DLD1 (cell line): Measurements from ENCODE around the gene FOXP1.
"Not testable (repeated sequence)": the region's sequence is repeated elsewhere in the genome, so short reads cannot be mapped to it uniquely, and the experiment has no call there.

Experiments used
- in situ Hi-C: cut with HindIII; loops from 2 replicates; pipeline ENCODE4 v1.10.0; 2017; ENCODE audit warnings: low sequenced_read_pairs

Gene FOXP1

DNA sequence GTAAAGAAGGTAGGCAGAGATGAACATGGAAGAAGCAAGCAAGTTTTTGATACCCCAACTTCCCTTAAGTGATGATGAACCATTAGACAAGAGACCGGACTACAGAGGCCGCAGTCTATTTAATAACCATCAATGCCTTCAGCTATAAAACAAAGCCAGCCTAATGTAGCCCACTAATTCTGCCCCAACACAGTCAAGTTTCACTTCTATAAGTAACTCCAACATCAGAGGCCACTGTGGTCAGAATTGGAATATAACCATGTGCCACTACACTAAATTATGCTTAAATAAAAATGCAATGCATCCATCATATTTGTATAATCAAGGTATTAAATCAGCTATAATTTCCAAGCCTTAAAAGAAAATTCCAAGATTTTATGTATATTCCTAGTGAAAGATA lies 234.7 kb downstream of the FOXP1 start:
- in situ Hi-C loops = no loop called here

DNA sequence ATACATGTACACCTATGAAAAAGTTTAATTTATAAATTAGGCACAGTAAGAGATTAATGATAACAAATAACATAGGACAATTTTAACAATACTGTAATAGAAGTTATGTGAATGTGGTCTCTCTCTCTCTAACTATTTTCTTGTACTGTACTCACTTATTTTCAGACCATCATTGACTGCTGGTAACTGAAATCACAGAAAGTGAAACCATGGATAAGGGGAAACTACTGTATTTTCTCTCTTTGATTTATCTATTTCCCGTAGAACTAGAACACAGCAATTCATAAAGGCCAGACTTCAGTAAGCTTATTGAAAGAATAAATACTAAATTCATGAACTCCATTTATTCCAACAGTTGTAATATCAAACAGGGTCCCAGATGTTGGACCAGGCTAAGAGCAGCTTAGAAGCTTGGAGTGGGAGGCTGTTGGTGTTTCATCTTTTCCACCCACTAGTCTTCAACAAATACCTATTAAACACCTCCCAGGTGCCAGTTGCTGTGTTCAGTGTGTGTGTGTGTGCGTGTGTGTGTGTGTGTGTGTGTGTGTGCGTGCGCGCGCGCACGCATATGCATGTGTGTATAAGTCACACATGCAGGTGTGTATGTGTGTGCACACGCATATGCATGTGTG lies 235.4 kb downstream of the FOXP1 start:
- in situ Hi-C loops = no loop called here

DNA sequence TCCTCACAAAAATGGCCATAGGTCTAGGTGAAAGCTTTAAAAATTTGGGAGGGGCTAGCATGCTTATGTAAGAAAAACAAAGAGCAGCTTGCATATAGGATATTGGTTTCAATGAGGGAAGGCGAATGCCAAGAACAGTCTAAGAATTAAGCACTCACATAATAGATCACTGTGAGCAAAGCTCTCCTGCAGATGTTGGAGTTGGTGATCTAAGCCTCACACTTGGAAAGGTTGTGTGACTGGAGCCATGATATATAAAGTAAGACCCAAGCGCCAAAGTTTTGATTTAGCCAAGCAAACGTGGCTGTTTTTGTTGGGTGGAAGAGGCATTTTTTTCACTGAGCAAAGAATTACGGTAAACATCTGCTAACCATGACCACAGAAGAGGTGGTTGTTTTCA lies 237.5 kb downstream of the FOXP1 start:
- in situ Hi-C loops = no loop called here

DNA sequence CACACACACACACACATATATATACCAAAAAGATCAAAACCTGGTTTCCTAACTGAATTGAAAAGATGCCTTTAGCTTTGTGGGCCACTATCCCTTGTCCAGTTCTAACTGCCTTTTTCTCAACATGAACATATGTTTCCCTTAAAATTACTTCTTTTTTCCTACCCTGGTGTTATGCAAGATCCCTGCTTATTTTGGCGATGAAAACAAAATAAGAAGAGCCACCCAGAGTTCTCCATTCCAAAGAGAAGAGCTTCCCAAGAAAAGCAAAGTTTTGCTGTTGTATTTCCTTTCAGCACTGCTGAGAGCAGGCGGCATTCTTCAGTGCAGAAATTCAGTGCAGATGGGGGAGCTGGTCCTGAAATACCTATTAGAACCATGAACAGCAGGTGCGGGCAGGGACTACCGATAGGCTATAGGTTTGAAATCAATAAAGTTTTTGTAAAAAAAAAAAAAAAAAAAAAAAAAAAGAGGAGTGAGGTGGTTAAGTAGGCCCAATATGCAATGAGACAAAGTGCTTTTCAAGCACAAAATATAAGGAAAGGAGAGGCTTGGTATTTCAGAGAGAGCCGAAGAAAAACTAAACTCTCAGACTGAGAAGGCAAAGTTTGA lies 238.0 kb downstream of the FOXP1 start:
- in situ Hi-C loops = no loop called here

DNA sequence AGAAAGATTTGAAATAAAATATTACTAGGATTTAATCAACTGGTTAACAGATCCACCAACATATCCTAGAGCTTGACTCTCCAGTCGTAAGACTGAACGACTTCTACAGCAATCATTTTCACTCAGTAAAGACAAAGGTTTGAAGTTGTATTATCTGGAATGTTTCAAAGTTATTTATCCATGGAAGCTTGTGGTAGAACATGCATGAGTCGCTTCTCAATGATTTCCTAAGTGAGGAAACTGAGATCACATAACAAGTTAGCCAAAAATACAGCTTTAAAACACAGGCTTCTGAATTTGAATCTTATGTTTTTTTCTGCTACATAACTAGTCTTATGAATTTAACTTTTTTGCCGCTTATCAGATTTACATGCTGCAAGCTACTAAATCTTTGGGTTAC lies 241.8 kb downstream of the FOXP1 start:
- in situ Hi-C loops = no loop called here

DNA sequence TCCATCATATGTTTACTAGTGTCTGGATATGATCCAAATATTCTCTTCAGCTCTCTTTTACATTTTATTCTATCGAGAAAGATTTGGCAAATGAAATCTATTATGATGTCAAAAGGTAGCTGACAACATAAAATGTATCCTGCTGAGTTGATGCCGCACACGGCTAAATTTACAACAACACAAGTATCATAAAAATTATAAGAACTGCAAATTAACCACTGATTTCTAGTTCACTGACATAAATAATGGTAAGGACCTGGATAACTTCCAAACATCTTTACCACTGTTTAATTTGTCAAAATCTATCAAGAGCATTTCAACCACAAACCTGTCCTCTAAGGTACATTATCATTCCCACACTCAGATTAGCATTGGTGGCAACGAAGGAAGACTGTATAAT lies 244.5 kb downstream of the FOXP1 start:
- in situ Hi-C loops = no loop called here

DNA sequence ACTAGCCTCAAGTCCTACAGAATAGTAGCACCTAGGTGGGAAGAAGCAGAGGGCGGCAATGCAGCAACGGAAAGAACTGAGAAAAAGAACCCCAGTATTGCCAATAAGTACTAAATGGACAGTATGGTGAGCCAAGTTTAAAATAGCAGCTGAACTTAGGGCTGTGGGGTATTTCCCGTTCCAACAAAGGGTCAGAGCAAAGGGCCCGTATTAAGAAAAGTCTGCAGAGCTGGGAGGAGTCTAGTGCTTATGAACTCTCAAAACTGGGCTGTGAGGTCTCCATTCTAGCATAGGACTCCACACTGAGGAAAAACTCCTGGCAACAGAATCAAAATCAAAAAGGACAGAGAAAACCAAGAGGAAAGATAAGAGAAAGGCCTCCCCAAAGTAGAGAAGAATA lies 250.7 kb downstream of the FOXP1 start:
- in situ Hi-C loops = no loop called here

DNA sequence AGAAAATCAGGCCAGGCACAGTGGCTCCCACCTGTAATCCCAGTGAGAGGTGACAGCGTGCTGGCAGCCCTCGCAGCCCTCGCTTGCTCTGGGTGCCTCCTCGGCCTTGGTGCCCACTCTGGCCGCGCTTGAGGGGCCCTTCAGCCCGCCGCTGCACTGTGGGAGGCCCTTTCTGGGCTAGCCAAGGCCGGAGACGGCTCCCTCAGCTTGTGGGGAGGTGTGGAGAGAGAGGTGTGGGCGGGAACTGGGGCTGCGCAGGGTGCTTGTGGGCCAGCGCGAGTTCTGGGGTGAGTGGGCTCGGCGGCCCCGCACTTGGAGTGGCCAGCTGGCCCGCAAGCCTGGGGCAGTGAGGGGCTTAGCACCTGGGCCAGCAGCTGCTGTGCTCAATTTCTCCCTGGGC lies 252.6 kb downstream of the FOXP1 start:
- in situ Hi-C loops = no loop called here

DNA sequence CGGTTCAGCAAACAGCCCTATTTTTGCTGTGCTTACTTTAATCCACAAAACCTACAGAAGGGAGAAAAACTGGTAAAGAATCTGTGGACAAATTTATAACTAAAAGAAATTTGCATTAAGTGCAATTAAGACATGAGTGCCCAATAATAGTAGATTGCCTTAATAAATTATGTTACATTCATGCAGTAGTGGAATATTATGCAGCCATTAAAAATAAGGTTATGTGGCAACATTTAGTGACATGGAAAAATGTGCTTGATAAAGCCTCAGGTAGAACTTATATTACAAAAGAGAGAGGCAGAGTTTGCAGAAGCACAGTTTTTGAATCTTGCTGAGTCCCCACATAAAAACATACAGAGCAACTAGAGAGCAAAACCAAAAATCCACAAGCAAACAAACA lies 253.0 kb downstream of the FOXP1 start:
- in situ Hi-C loops = no loop called here

DNA sequence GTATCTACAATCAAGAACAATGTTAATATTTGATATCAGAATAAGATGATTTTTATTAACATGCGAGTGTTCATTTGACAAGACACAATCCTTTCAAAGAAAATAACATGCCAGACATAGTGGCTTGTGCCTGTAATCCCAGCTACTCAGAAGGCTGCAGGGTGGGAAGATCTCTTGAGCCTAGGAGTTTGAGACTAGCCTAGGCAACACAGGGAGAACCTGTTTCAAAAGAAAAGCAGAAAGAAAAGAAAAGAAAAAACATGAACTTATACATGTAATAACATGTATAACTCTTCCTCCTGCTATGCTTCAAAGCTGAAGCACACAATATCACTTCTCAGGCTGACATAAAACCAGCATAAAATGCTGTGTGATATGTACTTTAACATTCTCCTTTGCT lies 253.7 kb downstream of the FOXP1 start:
- in situ Hi-C loops = no loop called here

DNA sequence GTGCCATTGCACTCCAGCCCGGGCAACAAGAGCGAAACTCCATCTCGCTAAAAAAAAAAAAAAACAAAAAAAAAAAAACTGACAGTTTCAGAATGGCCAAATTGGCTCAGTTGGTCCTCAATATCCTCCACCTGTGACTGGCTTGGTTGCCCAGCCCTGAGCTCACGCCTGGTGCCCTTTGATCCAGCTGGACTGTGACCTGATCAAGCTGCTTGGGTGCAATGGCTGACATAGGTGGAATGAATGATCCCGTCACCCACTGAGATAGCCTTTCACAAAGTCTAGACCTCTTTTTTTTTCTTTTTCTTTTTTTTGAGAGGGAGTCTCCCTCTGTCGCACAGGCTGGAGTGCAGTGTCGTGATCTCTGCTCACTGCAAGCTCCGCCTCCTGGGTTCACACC lies 254.6 kb downstream of the FOXP1 start:
- in situ Hi-C loops = no loop called here

DNA sequence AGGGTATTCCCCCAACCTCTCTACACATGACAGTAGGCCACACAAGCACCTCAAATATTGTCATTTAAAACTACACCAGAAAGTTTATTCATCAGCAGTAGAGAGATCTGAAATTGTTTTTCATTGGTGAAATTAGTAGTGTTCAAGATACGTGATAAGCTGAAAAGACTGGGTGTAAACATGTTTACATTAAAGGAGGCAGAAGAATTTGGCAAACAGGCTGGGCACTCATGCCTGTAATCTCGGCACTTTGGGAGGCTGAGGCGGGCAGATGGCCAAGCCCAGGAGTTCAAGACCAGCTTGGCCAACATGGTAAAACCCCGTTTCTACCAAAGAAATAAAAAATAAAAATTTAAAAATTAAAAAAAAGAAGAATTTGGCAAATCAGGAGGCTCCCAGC lies 255.6 kb downstream of the FOXP1 start:
- in situ Hi-C loops = no loop called here

DNA sequence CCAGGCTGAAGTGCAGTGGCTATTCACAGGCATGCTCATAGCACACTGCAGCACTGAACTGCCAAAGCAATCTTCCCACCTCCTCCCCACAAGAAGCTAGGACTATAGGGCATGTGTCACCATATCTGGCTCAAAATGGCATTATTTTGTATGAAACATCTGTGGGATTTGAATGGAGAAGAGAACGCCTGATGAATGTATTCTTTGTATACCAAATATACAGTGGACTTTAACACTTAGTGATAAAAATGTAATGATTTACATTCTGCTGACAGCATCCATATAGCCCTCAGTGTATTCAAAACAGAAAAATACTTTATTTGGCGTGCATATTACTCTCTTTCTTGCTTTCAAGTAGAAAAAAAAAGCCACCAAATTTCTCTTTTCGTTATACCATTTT lies 257.8 kb downstream of the FOXP1 start:
- in situ Hi-C loops = no loop called here

DNA sequence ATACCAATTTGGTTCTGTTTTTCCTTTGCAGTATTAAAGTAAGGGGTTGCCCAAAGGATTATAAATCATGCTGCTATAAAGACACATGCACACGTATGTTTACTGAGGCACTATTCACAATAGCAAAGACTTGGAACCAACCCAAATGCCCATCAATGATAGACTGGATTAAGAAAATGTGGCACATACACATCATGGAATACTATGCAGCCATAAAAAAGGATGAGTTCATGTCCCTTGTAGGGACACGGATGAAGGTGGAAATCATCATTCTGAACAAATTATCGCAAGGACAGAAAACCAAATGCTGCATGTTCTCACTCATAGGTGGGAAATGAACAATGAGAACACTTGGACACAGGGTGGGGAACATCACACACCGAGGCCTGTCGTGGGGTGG lies 259.3 kb downstream of the FOXP1 start:
- in situ Hi-C loops = not testable (repeated sequence)

DNA sequence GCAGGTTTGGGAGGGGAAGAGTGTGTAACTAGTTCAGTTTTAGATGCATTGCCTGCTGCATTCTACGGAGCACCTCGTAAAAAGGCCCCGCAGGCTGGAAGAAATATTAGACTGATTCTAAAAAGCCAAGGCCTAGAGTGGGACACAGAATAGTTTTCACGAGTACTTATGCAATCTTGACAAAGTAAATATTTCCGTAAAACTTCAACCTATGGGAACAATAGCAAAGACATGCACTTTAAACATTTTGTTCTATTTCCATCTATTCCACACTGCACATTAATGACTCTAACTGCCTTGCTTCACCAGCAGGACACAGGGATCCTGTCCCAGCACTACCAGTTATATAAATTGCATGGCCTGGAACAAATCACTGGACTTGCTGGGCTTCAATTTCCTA lies 260.0 kb downstream of the FOXP1 start:
- in situ Hi-C loops = no loop called here

DNA sequence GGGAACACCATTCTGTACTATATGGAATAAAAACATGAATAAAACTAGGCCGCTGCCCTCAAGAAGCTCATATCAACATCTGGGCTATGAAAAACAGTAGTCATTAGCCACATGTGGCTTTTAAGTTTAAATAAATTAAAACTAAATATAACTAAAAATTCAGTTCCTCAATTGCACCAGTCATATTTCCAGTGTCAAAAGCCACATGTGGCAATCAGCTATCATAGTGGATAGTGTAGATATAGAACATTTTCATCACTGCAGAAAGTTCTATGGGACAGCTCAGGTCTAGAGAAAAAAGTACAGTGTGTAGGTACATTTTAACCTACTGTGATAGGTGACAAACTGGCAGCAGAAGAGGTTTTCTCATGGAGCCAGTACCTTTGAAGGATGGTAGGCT lies 261.4 kb downstream of the FOXP1 start:
- in situ Hi-C loops = no loop called here

DNA sequence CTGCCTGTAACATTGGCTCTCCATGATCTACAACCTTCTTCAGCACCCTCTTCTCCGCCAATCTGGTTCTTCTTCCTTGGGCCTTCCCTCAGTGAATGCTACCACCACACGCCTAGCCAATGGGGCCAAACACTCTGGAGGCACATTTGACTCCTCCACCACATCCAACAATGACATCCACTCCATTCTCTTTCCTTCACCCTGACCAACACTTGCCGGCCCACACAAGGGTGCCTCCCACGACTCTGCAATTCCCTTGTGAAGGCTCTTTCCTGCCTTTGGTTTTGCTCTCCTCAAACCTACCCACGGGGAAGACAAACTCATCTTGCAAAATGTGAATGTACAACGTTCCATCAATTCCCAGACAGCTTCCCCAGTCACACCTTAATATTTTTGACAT lies 263.8 kb downstream of the FOXP1 start:
- in situ Hi-C loops = no loop called here

DNA sequence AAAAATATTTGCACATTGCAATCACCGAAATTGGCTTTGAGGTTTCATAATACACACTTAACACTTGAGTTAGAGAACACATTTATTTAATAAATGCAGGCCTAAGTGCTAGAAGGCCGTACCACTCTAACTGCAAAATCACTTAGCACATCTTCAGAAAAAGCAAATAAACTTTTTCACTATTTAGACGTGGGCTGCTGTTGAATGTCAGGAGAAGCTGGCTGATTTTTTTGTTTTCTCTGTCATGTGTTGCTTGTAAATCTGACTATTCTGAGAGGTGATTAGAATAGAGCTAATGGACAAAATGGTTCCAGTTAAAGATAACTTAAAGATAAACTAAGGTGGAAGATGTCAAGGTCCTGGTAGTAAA lies 265.1 kb downstream of the FOXP1 start:
- in situ Hi-C loops = no loop called here

DNA sequence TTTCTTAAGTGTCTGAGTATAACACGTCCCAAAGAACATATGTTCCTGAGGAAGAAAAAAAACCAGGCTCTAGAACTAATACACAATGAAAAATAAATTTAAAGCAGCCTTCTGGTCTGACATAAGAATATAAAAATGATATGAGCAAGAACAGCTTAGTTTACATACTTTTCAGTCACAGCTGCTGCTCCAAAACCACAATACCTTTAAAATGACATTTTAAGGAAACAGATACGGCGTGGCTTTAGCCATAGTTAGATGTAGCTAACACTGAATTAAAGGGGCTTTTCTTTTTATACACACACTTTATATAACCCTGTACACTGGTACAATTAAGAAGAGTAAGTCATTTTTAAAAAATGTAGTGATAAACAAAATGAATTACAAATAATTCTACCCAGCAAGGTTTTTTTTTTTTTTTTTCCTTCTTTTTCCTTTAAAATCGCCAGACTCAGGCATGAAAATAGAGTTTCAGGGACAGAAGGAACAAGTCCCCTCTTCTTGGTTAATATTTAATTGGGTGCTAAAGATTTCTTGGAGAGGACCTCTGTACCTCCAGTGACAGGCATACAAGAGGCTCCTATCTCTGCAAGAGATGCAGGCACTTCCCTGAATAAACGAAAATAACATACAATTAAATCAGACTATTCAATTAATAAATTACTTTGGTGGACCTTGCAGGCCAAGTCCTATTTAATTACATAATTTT lies 265.6 kb downstream of the FOXP1 start:
- in situ Hi-C loops = no loop called here

DNA sequence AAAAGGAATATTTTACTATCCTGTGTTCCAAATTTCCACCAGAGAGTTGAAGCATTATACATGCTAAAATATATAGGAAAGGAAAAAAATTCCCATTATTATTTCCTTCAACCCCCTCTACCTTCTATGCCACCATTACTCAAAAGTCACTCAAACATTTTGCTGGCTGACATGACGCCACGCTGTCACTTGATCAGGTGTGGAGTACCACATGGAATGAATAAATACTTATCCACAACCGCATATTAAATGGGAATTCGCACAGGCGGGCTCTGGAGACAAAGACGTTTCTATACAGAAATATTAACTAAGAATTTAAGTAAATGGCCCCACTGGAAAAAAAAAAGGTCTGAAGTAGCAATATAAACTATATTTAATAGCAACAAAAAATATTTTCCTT lies 266.4 kb downstream of the FOXP1 start:
- in situ Hi-C loops = no loop called here

DNA sequence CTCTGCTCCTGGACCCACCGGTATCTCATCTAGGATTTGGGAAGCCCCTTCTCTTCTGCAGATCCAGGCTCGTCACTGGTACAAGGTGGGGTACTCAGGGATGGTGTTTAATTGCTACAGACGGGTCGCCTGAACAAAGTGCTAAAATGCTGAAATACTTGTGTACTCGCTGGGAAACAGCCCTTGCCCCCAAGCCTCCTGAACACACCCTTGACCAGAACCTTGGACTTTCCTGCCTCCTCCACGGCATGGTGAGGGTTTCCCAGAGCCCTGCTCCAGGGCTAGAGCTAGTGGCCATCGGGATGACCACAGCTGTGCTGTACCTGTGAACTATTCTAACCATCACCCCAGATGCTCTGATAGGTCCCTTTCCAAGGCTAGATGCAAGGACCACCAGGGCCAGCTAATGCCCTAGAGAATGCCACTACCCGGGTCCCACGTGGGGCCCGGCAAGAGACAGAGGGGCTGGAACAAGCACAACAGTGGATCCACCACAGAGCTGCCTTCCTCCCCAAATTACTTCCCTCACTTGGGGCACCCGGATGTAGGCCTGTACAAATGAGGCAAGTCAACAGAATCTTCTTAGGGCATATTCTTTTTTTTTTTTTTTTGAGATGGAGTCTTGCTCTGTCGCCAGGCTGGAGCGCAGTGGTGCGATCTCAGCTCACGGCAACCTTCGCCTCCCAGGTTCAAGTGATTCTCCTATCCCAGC lies 267.3 kb downstream of the FOXP1 start:
- in situ Hi-C loops = no loop called here

DNA sequence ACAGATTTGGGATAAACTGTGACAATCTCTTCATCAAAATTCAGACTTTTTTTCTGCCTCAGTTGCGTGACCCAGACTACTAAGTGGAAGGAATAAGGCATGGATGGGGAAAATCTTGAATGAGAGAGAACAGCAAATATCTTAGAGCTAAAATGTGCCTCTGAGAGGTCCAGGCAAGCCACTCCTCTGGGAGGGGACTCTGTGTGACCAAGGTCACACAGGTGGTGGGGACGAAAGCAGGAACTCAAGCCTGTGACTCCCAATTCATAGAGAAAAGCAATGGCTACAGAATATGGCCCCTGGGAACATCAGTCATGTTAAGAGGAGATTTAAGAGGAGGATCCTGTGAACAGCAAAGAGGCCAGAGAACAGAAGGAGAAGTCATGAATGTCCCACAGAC lies 268.1 kb downstream of the FOXP1 start:
- in situ Hi-C loops = no loop called here
